Gastrocnemius medialis (tissue), 4 donors: ENCODE results near the gene ATPAF2.

Source experiments
- CTCF ChIP-seq, 5 experiments: fragments of 450-650 bp in 3 of 5; fragments of 200-600 bp in 2 of 5; sonication (generic) in 2 of 5; IDR thresholded peaks in 4 of 5; conservative IDR thresholded peaks in 1 of 5; 1 replicate in 4 of 5; 2 replicates in 1 of 5; pipeline ENCODE4 v1.5.1; 2016 to 2019; ENCODE audit warnings: antibody characterized with exemption in 5 of 5, mild to moderate bottlenecking in 3 of 5, moderate library complexity in 3 of 5
- POLR2A ChIP-seq, 2 donors: fragments of 450-650 bp; IDR thresholded peaks; one replicate each; pipeline ENCODE4 v1.6.1; 2017; ENCODE audit warnings: antibody characterized with exemption in 2 of 2, mild to moderate bottlenecking in 2 of 2, moderate library complexity in 2 of 2

- TF ChIP-seq CTCF (IDR thresholded peaks at IDR 0.05 in 4 of 5, conservative IDR thresholded peaks at IDR 0.05 in 1 of 5) (no peak), POLR2A (IDR thresholded peaks at IDR 0.05) (no peak)
These were observed 45.3 kb upstream of the ATPAF2 start for GRCh38 chr17:18084256-18084655.
